Body of pancreas (tissue), 4 donors: Measurements from ENCODE around the gene CXCR3.

Source experiments
- POLR2A ChIP-seq, 3 donors: fragments of 450-650 bp; IDR thresholded peaks; one replicate each; pipeline ENCODE4 v1.6.1; 2016; ENCODE audit warnings: antibody characterized with exemption in 3 of 3, mild to moderate bottlenecking in 2 of 3
- TF ChIP-seq, protein P1 (sequence below), 7 experiments: fragments of 450-650 bp in 4 of 7; fragments of 200-600 bp in 3 of 7; sonication (generic) in 3 of 7; IDR thresholded peaks; one replicate each; pipeline ENCODE4 v1.5.1; 2016 to 2019; ENCODE audit warnings: antibody characterized with exemption in 7 of 7

GRCh38 chrX:71604796-71605568 lies 13.3 kb downstream of the CXCR3 start:
- TF ChIP-seq, protein P1, sequence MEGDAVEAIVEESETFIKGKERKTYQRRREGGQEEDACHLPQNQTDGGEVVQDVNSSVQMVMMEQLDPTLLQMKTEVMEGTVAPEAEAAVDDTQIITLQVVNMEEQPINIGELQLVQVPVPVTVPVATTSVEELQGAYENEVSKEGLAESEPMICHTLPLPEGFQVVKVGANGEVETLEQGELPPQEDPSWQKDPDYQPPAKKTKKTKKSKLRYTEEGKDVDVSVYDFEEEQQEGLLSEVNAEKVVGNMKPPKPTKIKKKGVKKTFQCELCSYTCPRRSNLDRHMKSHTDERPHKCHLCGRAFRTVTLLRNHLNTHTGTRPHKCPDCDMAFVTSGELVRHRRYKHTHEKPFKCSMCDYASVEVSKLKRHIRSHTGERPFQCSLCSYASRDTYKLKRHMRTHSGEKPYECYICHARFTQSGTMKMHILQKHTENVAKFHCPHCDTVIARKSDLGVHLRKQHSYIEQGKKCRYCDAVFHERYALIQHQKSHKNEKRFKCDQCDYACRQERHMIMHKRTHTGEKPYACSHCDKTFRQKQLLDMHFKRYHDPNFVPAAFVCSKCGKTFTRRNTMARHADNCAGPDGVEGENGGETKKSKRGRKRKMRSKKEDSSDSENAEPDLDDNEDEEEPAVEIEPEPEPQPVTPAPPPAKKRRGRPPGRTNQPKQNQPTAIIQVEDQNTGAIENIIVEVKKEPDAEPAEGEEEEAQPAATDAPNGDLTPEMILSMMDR (IDR thresholded peaks at IDR 0.05): no peak
- TF ChIP-seq POLR2A (IDR thresholded peaks at IDR 0.05): no peak
